NCI-H146 (cell line): ENCODE data around the gene RBM19.

Experiments
- DNase-seq: peaks from one replicate; lab custom pipeline; 2025; lab: John Stamatoyannopoulos, UW

The RBM19 gene

GRCh38 chr12:113803759-113804140 lies 162.4 kb downstream of the RBM19 start:
- no peak for DNase-seq

- no peak for DNase-seq
Observed at GRCh38 chr12:113802966-113803758, 163.0 kb downstream of the RBM19 start.

GRCh38 chr12:113802000-113802749 lies 163.9 kb downstream of the RBM19 start:
- DNase-seq, result no peak

- DNase-seq, result no peak
Observed at GRCh38 chr12:113800201-113800600, 165.9 kb downstream of the RBM19 start.

- no peak for DNase-seq
Observed at GRCh38 chr12:113798552-113798951, 167.6 kb downstream of the RBM19 start.

GRCh38 chr12:113797535-113797868 lies 168.6 kb downstream of the RBM19 start:
- no peak for DNase-seq

- DNase-seq, result no peak
Observed at GRCh38 chr12:113796852-113797534, 169.1 kb downstream of the RBM19 start.

- no peak for DNase-seq
Observed at GRCh38 chr12:113796066-113796827, 169.9 kb downstream of the RBM19 start.

GRCh38 chr12:113795445-113795844 lies 170.7 kb downstream of the RBM19 start:
- DNase-seq, result no peak

- no peak for DNase-seq
Observed at GRCh38 chr12:113794774-113795173, 171.4 kb downstream of the RBM19 start.

GRCh38 chr12:113793250-113793649 lies 172.9 kb downstream of the RBM19 start:
- no peak for DNase-seq

GRCh38 chr12:113792450-113792849 lies 173.7 kb downstream of the RBM19 start:
- DNase-seq, result no peak

GRCh38 chr12:113788020-113788856 lies 177.9 kb downstream of the RBM19 start:
- DNase-seq, result no peak

GRCh38 chr12:113786107-113786506 lies 180.0 kb downstream of the RBM19 start:
- no peak for DNase-seq

GRCh38 chr12:113783811-113784210 lies 182.3 kb downstream of the RBM19 start:
- no peak for DNase-seq

GRCh38 chr12:113782873-113783272 lies 183.3 kb downstream of the RBM19 start:
- DNase-seq, result no peak

- no peak for DNase-seq
Observed at GRCh38 chr12:113781415-113782198, 184.5 kb downstream of the RBM19 start.

- DNase-seq, result no peak
Observed at GRCh38 chr12:113779774-113780173, 186.4 kb downstream of the RBM19 start.

GRCh38 chr12:113778432-113779132 lies 187.5 kb downstream of the RBM19 start:
- DNase-seq, result no peak

- no peak for DNase-seq
Observed at GRCh38 chr12:113777751-113778150, 188.4 kb downstream of the RBM19 start.
